Measurements from ENCODE around the gene UFSP2.

GRCh38 chr4:185351691-185352090, 74.1 kb downstream of the UFSP2 start:
- no peak for TF ChIP-seq CTCF (IDR thresholded peaks at IDR 0.05; ENCODE audit: insufficient read depth, low read length)
- no peak for TF ChIP-seq GABPA (IDR thresholded peaks at IDR 0.05; ENCODE audit: low read depth)
- no peak for TF ChIP-seq POLR2AphosphoS5 (IDR thresholded peaks at IDR 0.05; ENCODE audit: low read depth)
